Neural cell (in vitro differentiated cells): ENCODE measurements around the gene AKAP6.

Source experiments
- EP300 ChIP-seq: fragments of 450-650 bp; conservative IDR thresholded peaks from 2 replicates; pipeline ENCODE4 v1.6.1; 2014; ENCODE audit warnings: antibody characterized with exemption, mild to moderate bottlenecking, moderate library complexity; ENCODE audit not compliant: poor library complexity, severe bottlenecking
- EZH2 ChIP-seq: fragments of 200-600, 300-800 bp; shearing (Covaris generic), sonication (generic); IDR thresholded peaks from 2 replicates; pipeline ENCODE4 v1.6.1; 2014; ENCODE audit warnings: antibody characterized with exemption, low read length, borderline replicate concordance, mild to moderate bottlenecking; ENCODE audit not compliant: insufficient read depth, poor library complexity, severe bottlenecking
- POLR2AphosphoS5 ChIP-seq: IDR thresholded peaks from 2 replicates; pipeline ENCODE4 v1.6.1; 2012
- RAD21 ChIP-seq: fragments of 450-650 bp; conservative IDR thresholded peaks from 2 replicates; pipeline ENCODE4 v1.6.1; 2014; ENCODE audit warnings: antibody characterized with exemption, mild to moderate bottlenecking, moderate library complexity
- SMC3 ChIP-seq: fragments of 450-650 bp; conservative IDR thresholded peaks from 2 replicates; pipeline ENCODE4 v1.6.1; 2014; ENCODE audit warnings: antibody characterized with exemption, mild to moderate bottlenecking, moderate library complexity; ENCODE audit not compliant: poor library complexity
- TAF1 ChIP-seq: IDR thresholded peaks from 2 replicates; pipeline ENCODE4 v1.6.1; 2012; ENCODE audit warnings: low read depth
- TF ChIP-seq, protein P1 (sequence below): fragments of 450-650 bp; IDR thresholded peaks from 2 replicates; pipeline ENCODE4 v1.5.1; 2014; ENCODE audit warnings: antibody characterized with exemption, mild to moderate bottlenecking, moderate library complexity; ENCODE audit not compliant: poor library complexity, severe bottlenecking

DNA sequence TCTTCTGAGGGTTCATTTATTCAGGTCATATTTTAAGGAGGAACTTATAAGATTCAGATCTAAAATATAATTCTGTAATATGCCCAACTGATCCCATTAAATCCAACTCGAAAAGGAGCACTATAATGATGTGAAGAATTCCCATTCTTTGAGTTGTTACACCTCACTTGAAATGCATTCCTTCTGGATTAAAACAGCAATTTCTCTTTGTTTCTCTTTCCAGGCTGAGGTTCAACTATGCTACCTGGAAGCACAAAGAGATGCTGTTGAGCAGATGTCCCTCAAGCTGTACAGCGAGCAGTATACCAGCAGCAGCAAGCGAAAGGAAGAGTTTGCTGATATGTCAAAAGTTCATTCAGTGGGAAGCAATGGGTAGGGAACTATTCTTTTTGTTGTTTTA is 349.0 kb downstream of the AKAP6 start:
- TF ChIP-seq, protein P1, sequence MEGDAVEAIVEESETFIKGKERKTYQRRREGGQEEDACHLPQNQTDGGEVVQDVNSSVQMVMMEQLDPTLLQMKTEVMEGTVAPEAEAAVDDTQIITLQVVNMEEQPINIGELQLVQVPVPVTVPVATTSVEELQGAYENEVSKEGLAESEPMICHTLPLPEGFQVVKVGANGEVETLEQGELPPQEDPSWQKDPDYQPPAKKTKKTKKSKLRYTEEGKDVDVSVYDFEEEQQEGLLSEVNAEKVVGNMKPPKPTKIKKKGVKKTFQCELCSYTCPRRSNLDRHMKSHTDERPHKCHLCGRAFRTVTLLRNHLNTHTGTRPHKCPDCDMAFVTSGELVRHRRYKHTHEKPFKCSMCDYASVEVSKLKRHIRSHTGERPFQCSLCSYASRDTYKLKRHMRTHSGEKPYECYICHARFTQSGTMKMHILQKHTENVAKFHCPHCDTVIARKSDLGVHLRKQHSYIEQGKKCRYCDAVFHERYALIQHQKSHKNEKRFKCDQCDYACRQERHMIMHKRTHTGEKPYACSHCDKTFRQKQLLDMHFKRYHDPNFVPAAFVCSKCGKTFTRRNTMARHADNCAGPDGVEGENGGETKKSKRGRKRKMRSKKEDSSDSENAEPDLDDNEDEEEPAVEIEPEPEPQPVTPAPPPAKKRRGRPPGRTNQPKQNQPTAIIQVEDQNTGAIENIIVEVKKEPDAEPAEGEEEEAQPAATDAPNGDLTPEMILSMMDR = no peak
- TF ChIP-seq RAD21 (no peak), EZH2 (no peak), EP300 (no peak), SMC3 (no peak), POLR2AphosphoS5 (no peak), TAF1 (no peak)
